Activated naive CD4-positive, alpha-beta T cell treated with anti-CD3 and anti-CD28 coated beads for 36 hours (primary cell): Measurements from ENCODE around the gene PTBP3. TPM values are rescaled to one million over a fixed set of nuclear protein-coding genes. Genes with fewer than 3 reads are reported as not detected.

Source experiments
- CTCF ChIA-PET: fragments of 350-600 bp; sonication (Branson Sonifier 250); formaldehyde crosslinking; loops from one replicate; lab custom pipeline; 2021; ENCODE audit warnings: antibody characterized with exemption; lab: Charles Lee
- DNase-seq: peaks from one replicate; pipeline ENCODE4 v3.0.0-alpha.2; 2020
- H3K27ac Mint-ChIP-seq: one replicate; pipeline ENCODE4 v1.8.0; 2021; ENCODE audit warnings: mild to moderate bottlenecking, mixed read lengths
- H3K27me3 Mint-ChIP-seq: one replicate; pipeline ENCODE4 v1.8.0; 2021; ENCODE audit warnings: low read depth, mixed read lengths
- H3K36me3 Mint-ChIP-seq: one replicate; pipeline ENCODE4 v1.8.0; 2021; ENCODE audit warnings: low read depth, mixed read lengths
- H3K4me1 Mint-ChIP-seq: one replicate; pipeline ENCODE4 v1.8.0; 2021; ENCODE audit warnings: low read depth, mixed read lengths
- H3K4me3 Mint-ChIP-seq: one replicate; pipeline ENCODE4 v1.8.0; 2021; ENCODE audit warnings: mild to moderate bottlenecking, moderate library complexity, mixed read lengths
- H3K9me3 Mint-ChIP-seq: one replicate; pipeline ENCODE4 v1.8.0; 2021; ENCODE audit warnings: mixed read lengths
- intact Hi-C: fragments of 100-400 bp; cut with micrococcal nuclease; formaldehyde crosslinking; loops from one replicate; pipeline ENCODE4 v1.15.1; 2023
- total RNA-seq, 2 experiments: library from RNA; stranded (reverse); gene quantifications; one replicate each; pipeline ENCODE4 v1.2.3, GENCODE V29; 2021

Gene PTBP3
- total RNA-seq, 2 experiments from 2014 or later, result 87.8 to 92.6 TPM

- no peak overlapping the region for H3K27ac Mint-ChIP-seq
- peaks cover 7% of the 10 kb centered on the region for H3K4me1 Mint-ChIP-seq
- no peak overlapping the region for H3K4me3 Mint-ChIP-seq
- intact Hi-C loops, result no loop called here
- H3K9me3 Mint-ChIP-seq, result no peaks in the 10 kb centered on the region
- peaks cover 20% of the 10 kb centered on the region for H3K36me3 Mint-ChIP-seq
- H3K27me3 Mint-ChIP-seq, result no peaks in the 10 kb centered on the region
- no peak for DNase-seq
- CTCF ChIA-PET, result interaction anchor here (0.6 to 1.3 kb wide), 2 partner anchors 33 to 74 kb away, joined by 3 to 5 read pairs; no protein-coding TSS in a partner anchor
Measured at GRCh38 chr9:112261133-112261532, 72.3 kb downstream of the PTBP3 start.

GRCh38 chr9:112258106-112258505 lies 75.3 kb downstream of the PTBP3 start:
- CTCF ChIA-PET, result no interaction called here
- H3K4me1 Mint-ChIP-seq, result peaks cover 9% of the 10 kb centered on the region
- peaks cover 22% of the 10 kb centered on the region for H3K36me3 Mint-ChIP-seq
- no peak overlapping the region for H3K27ac Mint-ChIP-seq
- DNase-seq, result no peak
- peaks cover 1% of the 10 kb centered on the region for H3K9me3 Mint-ChIP-seq
- no peaks in the 10 kb centered on the region for H3K27me3 Mint-ChIP-seq
- intact Hi-C loops, result no loop called here
- H3K4me3 Mint-ChIP-seq, result no peak overlapping the region

- intact Hi-C loops, result no loop called here
- DNase-seq, result no peak
- H3K27me3 Mint-ChIP-seq, result no peaks in the 10 kb centered on the region
- peaks cover 1% of the 10 kb centered on the region for H3K9me3 Mint-ChIP-seq
- H3K36me3 Mint-ChIP-seq, result peaks cover 18% of the 10 kb centered on the region
- CTCF ChIA-PET, result interaction anchor here (0.6 to 0.7 kb wide), 2 partner anchors 18 to 137 kb away, joined by 3 to 4 read pairs; no protein-coding TSS in a partner anchor
- H3K4me3 Mint-ChIP-seq, result no peak overlapping the region
- peaks cover 23% of the 10 kb centered on the region for H3K4me1 Mint-ChIP-seq
- H3K27ac Mint-ChIP-seq, result no peak overlapping the region
Measured at GRCh38 chr9:112252194-112252593, 81.2 kb downstream of the PTBP3 start.

DNA sequence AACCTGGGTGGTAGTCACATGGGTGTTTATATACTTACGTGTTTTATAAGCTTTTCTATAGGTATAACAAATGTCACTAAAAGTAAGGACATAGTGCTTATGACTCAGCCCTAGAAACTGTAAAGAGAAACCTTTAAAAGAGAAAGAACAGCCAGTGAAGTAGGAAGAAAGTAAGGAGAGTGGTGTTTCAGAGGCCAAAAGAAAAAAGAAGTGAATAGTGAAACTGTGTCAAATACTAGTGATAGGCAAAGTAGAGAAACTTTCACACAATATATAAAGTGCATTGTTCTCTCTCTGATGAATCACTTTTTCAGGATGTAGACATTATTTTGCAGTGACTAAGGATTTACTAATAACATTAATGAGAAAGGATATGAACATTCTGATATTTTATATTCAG lies 84.1 kb downstream of the PTBP3 start:
- CTCF ChIA-PET, result interaction anchor here (0.7 to 0.9 kb wide), 2 partner anchors 79 to 419 kb away, joined by 3 read pairs; no protein-coding TSS in a partner anchor
- Mint-ChIP-seq H3K4me3 (no peak overlapping the region), H3K36me3 (peaks cover 25% of the 10 kb centered on the region), H3K9me3 (peaks cover 1% of the 10 kb centered on the region), H3K4me1 (peaks cover 23% of the 10 kb centered on the region), H3K27me3 (no peaks in the 10 kb centered on the region), H3K27ac (no peak overlapping the region)
- intact Hi-C loops, result loop anchor here (2.0 kb wide), 2 partner anchors 30 to 84 kb away; partner anchors contain the start of gene PTBP3
- no peak for DNase-seq

GRCh38 chr9:112248722-112249121 lies 84.7 kb downstream of the PTBP3 start:
- CTCF ChIA-PET, result interaction anchor here (0.9 kb wide), 1 partner anchor 80 kb away, joined by 3 read pairs; no protein-coding TSS in a partner anchor
- H3K36me3 Mint-ChIP-seq, result peaks cover 22% of the 10 kb centered on the region
- no peak overlapping the region for H3K27ac Mint-ChIP-seq

GRCh38 chr9:112247090-112247489 lies 86.3 kb downstream of the PTBP3 start:
- H3K4me1 Mint-ChIP-seq, result peaks cover 18% of the 10 kb centered on the region
- intact Hi-C loops, result no loop called here
- CTCF ChIA-PET, result no interaction called here
- H3K27ac Mint-ChIP-seq, result no peak overlapping the region
- no peaks in the 10 kb centered on the region for H3K27me3 Mint-ChIP-seq
- peaks cover 22% of the 10 kb centered on the region for H3K36me3 Mint-ChIP-seq
- H3K4me3 Mint-ChIP-seq, result no peak overlapping the region
- no peak for DNase-seq
- H3K9me3 Mint-ChIP-seq, result no peaks in the 10 kb centered on the region

More at GRCh38 chr9:112248722-112249121, 84.7 kb downstream of the PTBP3 start:
- Mint-ChIP-seq H3K27me3 (no peaks in the 10 kb centered on the region), H3K9me3 (no peaks in the 10 kb centered on the region), H3K4me1 (peaks cover 23% of the 10 kb centered on the region), H3K4me3 (no peak overlapping the region)
- intact Hi-C loops, result loop anchor here (2.0 kb wide), 2 partner anchors 30 to 84 kb away; partner anchors contain the start of gene PTBP3
- DNase-seq, result no peak

- Mint-ChIP-seq H3K4me1 (peaks cover 17% of the 10 kb centered on the region), H3K4me3 (no peak overlapping the region), H3K36me3 (peaks cover 19% of the 10 kb centered on the region), H3K9me3 (no peaks in the 10 kb centered on the region), H3K27me3 (no peaks in the 10 kb centered on the region), H3K27ac (no peak overlapping the region)
- DNase-seq, result no peak
- intact Hi-C loops, result no loop called here
- CTCF ChIA-PET, result no interaction called here
Measured at GRCh38 chr9:112245126-112245525, 88.3 kb downstream of the PTBP3 start.

DNA sequence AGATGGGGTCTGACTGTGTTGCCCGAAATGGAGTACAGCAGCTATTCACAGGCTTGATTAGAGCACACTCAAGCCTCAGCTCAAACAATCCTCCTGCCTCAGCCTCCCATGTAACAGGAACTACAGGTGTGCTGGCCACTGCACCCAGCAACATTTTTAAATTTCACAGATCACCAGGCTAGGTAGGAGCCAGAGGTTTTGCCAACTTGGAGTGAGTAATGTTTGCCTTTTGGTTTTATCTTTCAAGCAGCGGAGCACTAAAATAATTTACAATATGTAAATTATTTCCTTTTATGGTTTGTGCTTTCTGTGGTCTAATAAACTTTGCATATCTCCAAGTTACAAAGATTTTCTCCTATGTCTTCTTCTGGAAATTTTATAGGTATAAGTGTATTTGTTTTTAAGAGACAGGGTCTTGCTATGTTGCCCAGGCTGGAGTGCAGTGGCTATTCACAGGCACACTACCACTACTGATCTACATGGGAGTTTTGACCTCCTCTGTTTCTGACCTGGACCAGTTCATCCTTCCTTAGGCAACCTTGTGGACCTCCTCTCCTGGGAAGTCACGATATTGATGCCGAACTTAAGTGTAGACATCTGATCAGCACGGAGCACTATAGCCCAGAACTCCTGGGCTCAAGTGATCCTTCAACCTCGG lies 91.1 kb downstream of the PTBP3 start:
- CTCF ChIA-PET, result no interaction called here
- Mint-ChIP-seq H3K4me1 (peaks cover 2% of the 10 kb centered on the region), H3K9me3 (no peaks in the 10 kb centered on the region), H3K27ac (no peak overlapping the region), H3K36me3 (peaks cover 20% of the 10 kb centered on the region), H3K27me3 (no peaks in the 10 kb centered on the region), H3K4me3 (no peak overlapping the region)
- DNase-seq, result no peak
- intact Hi-C loops, result no loop called here

DNA sequence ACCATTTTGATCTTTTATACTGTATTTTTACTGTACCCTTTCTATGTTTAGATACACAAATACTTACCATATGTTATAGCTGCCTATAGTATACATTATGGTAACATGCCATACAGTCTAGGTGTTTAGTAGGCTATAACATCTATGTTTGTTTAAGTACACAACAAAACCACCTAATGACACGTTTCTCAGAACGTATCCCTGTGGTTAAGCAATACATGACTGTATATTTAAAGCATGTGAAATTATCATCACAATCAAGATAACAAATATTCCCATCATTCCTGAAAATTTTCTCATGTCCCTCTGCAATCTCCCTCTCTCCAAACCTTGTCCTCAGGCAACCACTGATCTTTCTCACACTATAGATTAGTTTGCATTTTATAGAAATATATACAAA lies 91.9 kb downstream of the PTBP3 start:
- CTCF ChIA-PET, result interaction anchor here (0.8 kb wide), 1 partner anchor 9 kb away, joined by 3 read pairs; no protein-coding TSS in a partner anchor
- H3K27ac Mint-ChIP-seq, result no peak overlapping the region
- no peaks in the 10 kb centered on the region for H3K27me3 Mint-ChIP-seq
- H3K36me3 Mint-ChIP-seq, result peaks cover 17% of the 10 kb centered on the region
- no peak overlapping the region for H3K4me3 Mint-ChIP-seq
- intact Hi-C loops, result no loop called here
- H3K9me3 Mint-ChIP-seq, result no peaks in the 10 kb centered on the region
- peaks cover 2% of the 10 kb centered on the region for H3K4me1 Mint-ChIP-seq
- DNase-seq, result no peak

GRCh38 chr9:112239708-112240107 lies 93.7 kb downstream of the PTBP3 start:
- Mint-ChIP-seq H3K27me3 (no peaks in the 10 kb centered on the region), H3K9me3 (no peaks in the 10 kb centered on the region), H3K27ac (no peak overlapping the region), H3K36me3 (peaks cover 12% of the 10 kb centered on the region), H3K4me3 (no peak overlapping the region), H3K4me1 (peaks cover 2% of the 10 kb centered on the region)
- DNase-seq, result no peak
- intact Hi-C loops, result no loop called here
- CTCF ChIA-PET, result no interaction called here

- H3K4me1 Mint-ChIP-seq, result peaks cover 2% of the 10 kb centered on the region
- peaks cover 11% of the 10 kb centered on the region for H3K36me3 Mint-ChIP-seq
- H3K27ac Mint-ChIP-seq, result no peak overlapping the region
- CTCF ChIA-PET, result no interaction called here
- no peaks in the 10 kb centered on the region for H3K27me3 Mint-ChIP-seq
- H3K4me3 Mint-ChIP-seq, result no peak overlapping the region
- intact Hi-C loops, result no loop called here
- DNase-seq, result no peak
- no peaks in the 10 kb centered on the region for H3K9me3 Mint-ChIP-seq
Measured at GRCh38 chr9:112239284-112239683, 94.1 kb downstream of the PTBP3 start.

- Mint-ChIP-seq H3K9me3 (no peaks in the 10 kb centered on the region), H3K4me3 (no peak overlapping the region), H3K27me3 (no peaks in the 10 kb centered on the region), H3K4me1 (no peaks in the 10 kb centered on the region), H3K27ac (no peak overlapping the region), H3K36me3 (peaks cover 10% of the 10 kb centered on the region)
- CTCF ChIA-PET, result interaction anchor here (0.5 kb wide), 2 partner anchors 46 to 148 kb away, joined by 3 to 4 read pairs; no protein-coding TSS in a partner anchor
- DNase-seq, result no peak
- intact Hi-C loops, result no loop called here
Measured at GRCh38 chr9:112234779-112235178, 98.6 kb downstream of the PTBP3 start.

DNA sequence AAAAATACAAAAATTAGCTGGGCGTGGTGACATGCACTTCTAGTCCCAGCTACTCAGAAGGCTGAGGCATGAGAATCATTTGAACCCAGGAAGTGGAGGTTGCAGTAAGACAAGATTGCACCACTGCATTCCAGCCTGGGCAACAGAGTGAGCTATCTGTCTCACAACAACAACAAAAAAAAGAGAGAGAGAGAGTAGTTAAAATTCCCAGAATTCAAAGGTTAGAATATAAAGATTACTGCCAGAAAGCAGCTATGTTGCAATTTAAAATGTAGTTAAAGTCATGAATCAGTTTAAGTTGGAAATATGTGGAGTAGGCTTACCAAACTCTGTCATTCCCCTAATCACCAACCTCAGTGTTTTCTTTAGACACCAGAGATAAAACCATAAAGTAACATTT lies 99.7 kb downstream of the PTBP3 start:
- H3K27ac Mint-ChIP-seq, result no peak overlapping the region
- intact Hi-C loops, result no loop called here
- no peak overlapping the region for H3K4me3 Mint-ChIP-seq
- no peaks in the 10 kb centered on the region for H3K27me3 Mint-ChIP-seq
- H3K4me1 Mint-ChIP-seq, result no peaks in the 10 kb centered on the region
- DNase-seq, result no peak
- peaks cover 9% of the 10 kb centered on the region for H3K36me3 Mint-ChIP-seq
- CTCF ChIA-PET, result interaction anchor here (0.6 kb wide), 1 partner anchor 80 kb away, joined by 3 read pairs; no protein-coding TSS in a partner anchor
- H3K9me3 Mint-ChIP-seq, result no peaks in the 10 kb centered on the region
